Measurements from ENCODE around the gene SLC24A1. TPM values are rescaled to one million over a fixed set of nuclear protein-coding genes. Genes with fewer than 3 reads are reported as not detected.

The SLC24A1 gene
- total RNA-seq, 4 donors from 2014 or later, result 3.6 to 5.0 (median 4.3) TPM

- H3K27ac ChIP-seq (replicated peaks in 1 of 4), result no peak overlapping the region
- H3K36me3 ChIP-seq, result peaks cover 27 to 93% (median 70%) of the 10 kb centered on the region in 4 donors
- WGBS, result 70% methylated on average over 8 of the region's 8 CpGs
- intact Hi-C loops (cut with DNase I), result no loop called here
- TF ChIP-seq POLR2AphosphoS5 (IDR thresholded peaks at IDR 0.05), result no peak
- H3K27me3 ChIP-seq, result no peaks in the 10 kb centered on the region
- H3K9me3 ChIP-seq, result no peaks in the 10 kb centered on the region
- no peak overlapping the region for H3K4me3 ChIP-seq
- DNase-seq (ENCODE audit: extremely low spot score), result no peak
- peaks cover 0 to 7% (median 0%) of the 10 kb centered on the region in 4 donors for H3K4me1 ChIP-seq
These were observed 42.6 kb upstream of the SLC24A1 start for GRCh38 chr15:65578904-65579728.

DNA sequence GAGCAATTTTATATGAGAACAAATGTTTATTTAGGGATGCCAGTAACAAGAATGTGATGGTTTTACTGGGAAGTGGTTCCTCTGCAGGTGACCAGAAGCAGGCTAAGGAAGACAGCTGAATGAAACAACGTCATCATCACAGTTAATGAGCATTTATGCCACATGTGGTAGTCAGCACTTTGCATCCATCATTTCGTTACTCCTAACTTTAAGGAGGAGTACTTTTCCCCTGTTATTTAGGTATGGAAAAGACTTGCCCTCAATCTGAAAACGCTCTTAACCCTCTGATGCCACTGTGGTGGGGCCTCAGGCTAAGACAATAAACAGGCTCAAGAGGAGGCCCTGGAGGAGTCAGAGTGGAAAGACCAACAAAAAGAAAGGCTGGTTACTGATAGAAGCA lies 42.0 kb upstream of the SLC24A1 start:
- Histone ChIP-seq H3K4me3 (no peak overlapping the region), H3K27me3 (no peaks in the 10 kb centered on the region), H3K36me3 (peaks cover 32 to 94% (median 74%) of the 10 kb centered on the region in 4 donors), H3K4me1 (peaks cover 0 to 8% (median 0%) of the 10 kb centered on the region in 4 donors), H3K9me3 (no peaks in the 10 kb centered on the region), H3K27ac (replicated peaks in 1 of 4) (no peak overlapping the region)
- TF ChIP-seq POLR2A (IDR thresholded peaks at IDR 0.05; ENCODE audit: low read depth) (no peak), EP300 (IDR thresholded peaks at IDR 0.05) (no peak), POLR2AphosphoS5 (IDR thresholded peaks at IDR 0.05) (no peak)
- TF ChIP-seq, protein P1, sequence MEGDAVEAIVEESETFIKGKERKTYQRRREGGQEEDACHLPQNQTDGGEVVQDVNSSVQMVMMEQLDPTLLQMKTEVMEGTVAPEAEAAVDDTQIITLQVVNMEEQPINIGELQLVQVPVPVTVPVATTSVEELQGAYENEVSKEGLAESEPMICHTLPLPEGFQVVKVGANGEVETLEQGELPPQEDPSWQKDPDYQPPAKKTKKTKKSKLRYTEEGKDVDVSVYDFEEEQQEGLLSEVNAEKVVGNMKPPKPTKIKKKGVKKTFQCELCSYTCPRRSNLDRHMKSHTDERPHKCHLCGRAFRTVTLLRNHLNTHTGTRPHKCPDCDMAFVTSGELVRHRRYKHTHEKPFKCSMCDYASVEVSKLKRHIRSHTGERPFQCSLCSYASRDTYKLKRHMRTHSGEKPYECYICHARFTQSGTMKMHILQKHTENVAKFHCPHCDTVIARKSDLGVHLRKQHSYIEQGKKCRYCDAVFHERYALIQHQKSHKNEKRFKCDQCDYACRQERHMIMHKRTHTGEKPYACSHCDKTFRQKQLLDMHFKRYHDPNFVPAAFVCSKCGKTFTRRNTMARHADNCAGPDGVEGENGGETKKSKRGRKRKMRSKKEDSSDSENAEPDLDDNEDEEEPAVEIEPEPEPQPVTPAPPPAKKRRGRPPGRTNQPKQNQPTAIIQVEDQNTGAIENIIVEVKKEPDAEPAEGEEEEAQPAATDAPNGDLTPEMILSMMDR (IDR thresholded peaks at IDR 0.05), result no peak
- intact Hi-C loops (cut with DNase I), result no loop called here
- DNase-seq (ENCODE audit: extremely low spot score), result no peak
- WGBS, result 78% methylated on average over 3 of the region's 3 CpGs

DNA sequence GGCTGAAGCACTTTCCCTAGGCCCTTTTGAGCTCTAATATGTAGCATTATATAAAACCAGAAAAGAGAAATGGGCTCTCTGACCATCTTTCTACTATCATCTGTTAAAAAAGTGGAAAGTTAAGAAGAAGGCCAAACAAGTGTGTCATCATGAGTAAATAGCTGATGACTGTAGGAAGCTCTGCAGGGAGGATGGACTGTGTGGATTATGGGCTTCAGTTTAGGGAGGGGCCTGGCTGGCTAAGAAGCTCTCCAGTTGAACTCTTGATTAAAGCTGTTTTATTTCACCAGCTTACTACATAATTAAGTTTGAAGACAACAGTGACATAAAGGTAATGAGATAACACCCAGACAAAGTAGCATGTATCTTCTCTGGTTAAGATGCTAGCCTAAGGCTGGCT lies 41.5 kb upstream of the SLC24A1 start:
- Histone ChIP-seq H3K4me3 (no peak overlapping the region), H3K36me3 (peaks cover 32 to 97% (median 75%) of the 10 kb centered on the region in 4 donors), H3K9me3 (no peaks in the 10 kb centered on the region), H3K27ac (replicated peaks in 1 of 4) (no peak overlapping the region), H3K27me3 (no peaks in the 10 kb centered on the region), H3K4me1 (peaks cover 0 to 8% (median 0%) of the 10 kb centered on the region in 4 donors)
- TF ChIP-seq POLR2A (IDR thresholded peaks at IDR 0.05; ENCODE audit: low read depth) (no peak), EP300 (IDR thresholded peaks at IDR 0.05) (no peak), POLR2AphosphoS5 (IDR thresholded peaks at IDR 0.05) (no peak)
- TF ChIP-seq, protein P1 (IDR thresholded peaks at IDR 0.05), result no peak
- intact Hi-C loops (cut with DNase I), result no loop called here
- no peak for DNase-seq (ENCODE audit: extremely low spot score)

DNA sequence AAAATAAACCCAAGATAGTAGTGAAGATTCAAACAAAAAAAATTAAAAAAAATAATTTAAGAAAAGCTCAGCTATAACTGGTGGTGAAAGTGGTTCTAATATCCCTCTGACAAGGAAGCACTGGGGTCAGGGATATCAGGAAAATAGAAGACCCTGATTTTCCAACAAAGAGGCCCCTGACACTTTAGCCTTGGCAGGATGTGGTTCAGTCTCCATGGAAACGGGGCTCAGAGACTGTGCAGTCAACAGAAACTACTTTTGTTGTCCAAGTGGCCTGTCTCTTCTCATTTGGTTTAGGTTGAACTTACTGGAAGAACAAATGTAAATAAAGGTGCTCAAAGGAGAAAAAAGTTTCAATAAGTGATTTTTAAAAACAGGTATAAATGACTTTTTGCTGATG lies 38.0 kb upstream of the SLC24A1 start:
- H3K4me3 ChIP-seq, result no peak overlapping the region
- TF ChIP-seq, protein P1 (IDR thresholded peaks at IDR 0.05), result no peak
- TF ChIP-seq POLR2A (IDR thresholded peaks at IDR 0.05; ENCODE audit: low read depth) (no peak), EP300 (IDR thresholded peaks at IDR 0.05) (no peak), POLR2AphosphoS5 (IDR thresholded peaks at IDR 0.05) (no peak)
- peaks cover 35 to 100% (median 80%) of the 10 kb centered on the region in 4 donors for H3K36me3 ChIP-seq
- intact Hi-C loops (cut with DNase I), result no loop called here
- 66% methylated on average over 1 of the region's 1 CpG for WGBS
- no peaks in the 10 kb centered on the region for H3K27me3 ChIP-seq
- DNase-seq (ENCODE audit: extremely low spot score), result no peak
- peak overlapping the region in 2 of 4 donors; percentile 22 to 24 for H3K27ac ChIP-seq (replicated peaks in 1 of 4)
- H3K4me1 ChIP-seq, result peaks cover 0 to 8% (median 0%) of the 10 kb centered on the region in 4 donors
- H3K9me3 ChIP-seq, result no peaks in the 10 kb centered on the region

DNA sequence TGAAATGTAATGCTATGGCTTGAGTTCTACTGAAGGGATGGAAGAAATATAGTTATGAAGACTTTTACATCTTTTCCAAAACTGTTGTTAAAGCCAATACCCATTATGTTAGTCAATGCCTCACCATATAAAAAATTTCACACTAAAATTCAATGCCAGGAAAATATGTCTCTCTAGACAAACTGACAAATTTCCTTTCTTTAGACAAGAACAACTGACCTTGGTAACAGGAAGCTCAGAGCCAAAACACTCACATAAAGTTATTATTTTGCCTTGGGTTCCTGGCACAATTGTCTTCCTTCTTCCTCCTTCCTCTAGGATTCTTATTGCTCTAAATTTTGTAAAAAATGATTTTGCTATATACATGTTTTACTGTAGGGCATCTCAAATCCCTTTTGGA lies 37.5 kb upstream of the SLC24A1 start:
- H3K9me3 ChIP-seq, result no peaks in the 10 kb centered on the region
- H3K27me3 ChIP-seq, result no peaks in the 10 kb centered on the region
- peaks cover 30 to 100% (median 80%) of the 10 kb centered on the region in 4 donors for H3K36me3 ChIP-seq
- H3K4me1 ChIP-seq, result peaks cover 0 to 8% (median 0%) of the 10 kb centered on the region in 4 donors
- intact Hi-C loops (cut with DNase I), result no loop called here
- no peak for DNase-seq (ENCODE audit: extremely low spot score)
- no peak overlapping the region for H3K27ac ChIP-seq (replicated peaks in 1 of 4)
- no peak overlapping the region for H3K4me3 ChIP-seq
- TF ChIP-seq POLR2AphosphoS5 (IDR thresholded peaks at IDR 0.05), result no peak
- TF ChIP-seq POLR2A (IDR thresholded peaks at IDR 0.05; ENCODE audit: low read depth), result no peak
